Neural progenitor cell (in vitro differentiated cells): ENCODE results near the gene SPEF1. TPM values are rescaled to one million over a fixed set of nuclear protein-coding genes. Genes with fewer than 3 reads are reported as not detected.
A peak's percentile ranks its signal among the peaks of the same experiment; 100 is the strongest.

Experiments
- DNase-seq: peaks from one replicate; pipeline ENCODE4 v3.0.0-alpha.2; 2016; ENCODE audit warnings: low spot score
- H2AFZ ChIP-seq: fragments of 200-600 bp; sonication (generic); replicated peaks from 2 replicates; pipeline ENCODE4 v1.6.1; 2016; ENCODE audit warnings: antibody characterized with exemption
- H3F3A ChIP-seq: fragments of 200-600 bp; sonication (generic); 2 replicates; pipeline ENCODE4 v1.6.1; 2016; ENCODE audit warnings: antibody characterized with exemption, low read depth
- H3K27ac ChIP-seq: fragments of 200-600 bp; sonication (generic); 2 replicates; pipeline ENCODE4 v1.5.1; 2016; ENCODE audit warnings: mild to moderate bottlenecking
- H3K27me3 ChIP-seq: fragments of 200-600 bp; sonication (generic); 2 replicates; pipeline ENCODE4 v1.6.1; 2016; ENCODE audit warnings: mild to moderate bottlenecking, moderate library complexity
- H3K36me3 ChIP-seq: fragments of 200-600 bp; sonication (generic); 2 replicates; pipeline ENCODE4 v1.5.1; 2016
- H3K4me1 ChIP-seq: fragments of 200-600 bp; sonication (generic); 2 replicates; pipeline ENCODE4 v1.6.1; 2016; ENCODE audit warnings: mixed run types
- H3K4me2 ChIP-seq: fragments of 200-600 bp; sonication (generic); 2 replicates; pipeline ENCODE4 v1.6.1; 2016
- H3K4me3 ChIP-seq: fragments of 200-600 bp; sonication (generic); 2 replicates; pipeline ENCODE4 v1.5.1; 2016
- H3K79me2 ChIP-seq: fragments of 200-600 bp; sonication (generic); 2 replicates; pipeline ENCODE4 v1.6.1; 2016; ENCODE audit warnings: low read depth
- H3K9ac ChIP-seq: fragments of 200-600 bp; sonication (generic); 2 replicates; pipeline ENCODE4 v1.6.1; 2016
- H3K9me3 ChIP-seq: fragments of 200-600 bp; sonication (generic); 2 replicates; pipeline ENCODE4 v1.5.1; 2016; ENCODE audit warnings: low read depth
- H4K20me1 ChIP-seq: fragments of 200-600 bp; sonication (generic); 2 replicates; pipeline ENCODE4 v1.6.1; 2016; ENCODE audit warnings: low read depth
- H3K27ac Mint-ChIP-seq: 3 replicates; pipeline ENCODE4 v1.8.0; 2021; ENCODE audit warnings: mixed read lengths
- H3K27me3 Mint-ChIP-seq: 2 replicates; pipeline ENCODE4 v1.8.0; 2022; ENCODE audit warnings: low read depth, mild to moderate bottlenecking, inconsistent platforms, moderate library complexity, mixed read lengths; ENCODE audit not compliant: insufficient read depth
- H3K36me3 Mint-ChIP-seq: 3 replicates; pipeline ENCODE4 v1.8.0; 2021; ENCODE audit warnings: mixed read lengths
- H3K4me1 Mint-ChIP-seq: 3 replicates; pipeline ENCODE4 v1.8.0; 2021; ENCODE audit warnings: mixed read lengths
- H3K4me3 Mint-ChIP-seq: 3 replicates; pipeline ENCODE4 v1.8.0; 2021; ENCODE audit warnings: mild to moderate bottlenecking, moderate library complexity, mixed read lengths
- H3K9me3 Mint-ChIP-seq: 3 replicates; pipeline ENCODE4 v1.8.0; 2020; ENCODE audit warnings: mixed read lengths
- EZH2 ChIP-seq: fragments of 200-600 bp; sonication (generic); IDR thresholded peaks from 2 replicates; pipeline ENCODE4 v1.6.1; 2017; ENCODE audit warnings: antibody characterized with exemption, mild to moderate bottlenecking, moderate library complexity
- EZH2phosphoT487 ChIP-seq: fragments of 200-600 bp; sonication (generic); IDR thresholded peaks from 2 replicates; pipeline ENCODE4 v1.6.1; 2017; ENCODE audit warnings: antibody characterized with exemption
- total RNA-seq: library from RNA; depleted of rRNA; stranded (reverse); fragments of >200 nt; gene quantifications from 2 replicates; pipeline ENCODE4 v1.2.3, GENCODE V29; 2015; ENCODE audit warnings: low replicate concordance
- TF ChIP-seq, protein P1 (sequence below): fragments of 200-600 bp; sonication (generic); IDR thresholded peaks from 2 replicates; pipeline ENCODE4 v1.5.1; 2017; ENCODE audit warnings: antibody characterized with exemption, mild to moderate bottlenecking

SPEF1 gene
- total RNA-seq, 1 donor from 2014 or later: 1.2 TPM

DNA sequence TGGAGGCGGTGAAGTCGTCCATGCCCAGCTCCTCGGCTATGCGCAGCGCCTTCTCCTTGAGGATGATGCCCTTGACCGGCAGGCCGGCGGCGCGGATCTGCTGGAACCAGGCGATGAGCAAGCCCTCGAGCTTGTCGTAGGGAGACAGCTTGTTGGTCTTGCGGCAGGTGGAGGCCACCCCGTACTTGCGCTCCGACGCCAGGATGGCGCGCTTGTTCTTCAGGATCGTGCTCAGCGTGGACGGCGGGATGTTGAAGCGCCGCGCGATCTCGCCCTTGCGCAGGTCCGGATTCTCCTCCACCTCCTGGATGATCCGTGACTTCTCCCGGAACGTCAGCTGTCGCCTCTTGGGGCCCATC is 4.9 kb upstream of the SPEF1 start:
- Mint-ChIP-seq H3K4me1 (peaks cover 14% of the 10 kb centered on the region), H3K27me3 (peaks cover 9% of the 10 kb centered on the region), H3K36me3 (peaks cover 9% of the 10 kb centered on the region), H3K9me3 (no peaks in the 10 kb centered on the region), H3K4me3 (peak overlapping the region; percentile 89), H3K27ac (no peak overlapping the region)
- H2AFZ ChIP-seq: no peak overlapping the region
- peaks cover 21% of the 10 kb centered on the region for H3K79me2 ChIP-seq
- peaks cover 43% of the 10 kb centered on the region for H3K27me3 ChIP-seq
- H3K4me3 ChIP-seq: peak overlapping the region; percentile 66
- H3K36me3 ChIP-seq: no peaks in the 10 kb centered on the region
- DNase-seq: peak; percentile 60
- peaks cover 36% of the 10 kb centered on the region for H4K20me1 ChIP-seq
- TF ChIP-seq EZH2: no peak
- TF ChIP-seq EZH2phosphoT487: no peak
- TF ChIP-seq, protein P1, sequence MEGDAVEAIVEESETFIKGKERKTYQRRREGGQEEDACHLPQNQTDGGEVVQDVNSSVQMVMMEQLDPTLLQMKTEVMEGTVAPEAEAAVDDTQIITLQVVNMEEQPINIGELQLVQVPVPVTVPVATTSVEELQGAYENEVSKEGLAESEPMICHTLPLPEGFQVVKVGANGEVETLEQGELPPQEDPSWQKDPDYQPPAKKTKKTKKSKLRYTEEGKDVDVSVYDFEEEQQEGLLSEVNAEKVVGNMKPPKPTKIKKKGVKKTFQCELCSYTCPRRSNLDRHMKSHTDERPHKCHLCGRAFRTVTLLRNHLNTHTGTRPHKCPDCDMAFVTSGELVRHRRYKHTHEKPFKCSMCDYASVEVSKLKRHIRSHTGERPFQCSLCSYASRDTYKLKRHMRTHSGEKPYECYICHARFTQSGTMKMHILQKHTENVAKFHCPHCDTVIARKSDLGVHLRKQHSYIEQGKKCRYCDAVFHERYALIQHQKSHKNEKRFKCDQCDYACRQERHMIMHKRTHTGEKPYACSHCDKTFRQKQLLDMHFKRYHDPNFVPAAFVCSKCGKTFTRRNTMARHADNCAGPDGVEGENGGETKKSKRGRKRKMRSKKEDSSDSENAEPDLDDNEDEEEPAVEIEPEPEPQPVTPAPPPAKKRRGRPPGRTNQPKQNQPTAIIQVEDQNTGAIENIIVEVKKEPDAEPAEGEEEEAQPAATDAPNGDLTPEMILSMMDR: no peak
- peaks cover 15% of the 10 kb centered on the region for H3F3A ChIP-seq
- H3K9ac ChIP-seq: peak overlapping the region; percentile 55
- no peak overlapping the region for H3K27ac ChIP-seq
- H3K4me1 ChIP-seq: peaks cover 4% of the 10 kb centered on the region
- H3K9me3 ChIP-seq: no peaks in the 10 kb centered on the region
- H3K4me2 ChIP-seq: peak overlapping the region; percentile 93

DNA sequence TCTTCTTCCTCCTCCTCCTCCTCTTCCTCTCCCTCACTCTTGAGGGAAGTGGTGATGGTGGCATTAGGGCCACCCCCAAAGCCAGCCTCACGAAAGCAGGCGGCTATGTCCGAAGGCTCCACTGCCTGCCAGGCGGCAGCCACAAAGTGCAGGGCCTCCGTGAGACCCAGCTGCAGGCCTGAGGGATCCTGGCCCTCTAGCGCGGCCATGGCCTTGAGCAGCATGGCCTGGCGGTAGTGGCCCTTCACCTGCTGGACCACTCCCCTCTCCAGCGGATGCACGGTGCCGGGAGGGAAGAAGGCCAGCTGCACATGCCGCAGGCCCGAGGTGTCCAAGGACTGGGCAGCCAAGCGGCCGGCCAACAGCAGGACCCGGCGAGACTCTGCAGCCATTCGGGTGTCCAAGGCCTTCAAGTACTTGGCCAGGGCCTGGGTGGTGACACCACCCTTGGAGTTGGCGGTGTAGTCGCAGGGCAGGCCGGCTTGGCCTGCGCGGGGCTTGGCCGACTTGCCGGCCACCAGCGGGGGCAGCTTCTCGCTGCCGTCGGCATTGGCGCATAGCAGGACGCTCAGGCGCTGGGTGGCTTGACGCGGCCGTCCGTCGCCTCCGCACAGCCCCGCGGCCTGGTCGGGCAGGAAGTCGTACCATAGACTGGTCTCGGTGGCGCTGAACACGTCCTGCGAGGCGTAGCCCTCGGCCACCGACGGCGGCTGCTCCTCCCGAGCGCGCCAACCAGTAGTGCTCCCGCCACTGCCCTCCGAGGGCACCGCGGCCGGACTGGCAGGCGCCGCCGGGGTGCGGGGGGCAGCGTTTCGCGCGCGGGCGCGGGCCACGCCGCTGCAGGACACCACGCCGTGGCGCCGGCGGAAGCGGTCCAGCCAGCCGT is 4.2 kb upstream of the SPEF1 start:
- Histone ChIP-seq H3F3A (peaks cover 15% of the 10 kb centered on the region), H3K27me3 (peaks cover 42% of the 10 kb centered on the region), H3K4me2 (peak overlapping the region; percentile 93), H3K4me3 (peak overlapping the region; percentile 66), H4K20me1 (peaks cover 36% of the 10 kb centered on the region), H3K79me2 (peaks cover 21% of the 10 kb centered on the region), H3K4me1 (peaks cover 8% of the 10 kb centered on the region), H3K9ac (peak overlapping the region; percentile 55), H3K36me3 (no peaks in the 10 kb centered on the region), H3K9me3 (no peaks in the 10 kb centered on the region), H3K27ac (no peak overlapping the region), H2AFZ (no peak overlapping the region)
- peaks cover 13% of the 10 kb centered on the region for H3K27me3 Mint-ChIP-seq
- no peaks in the 10 kb centered on the region for H3K9me3 Mint-ChIP-seq
- H3K4me1 Mint-ChIP-seq: peaks cover 19% of the 10 kb centered on the region
- DNase-seq: peak; percentile 28
- peaks cover 9% of the 10 kb centered on the region for H3K36me3 Mint-ChIP-seq
- TF ChIP-seq EZH2: no peak
- TF ChIP-seq, protein P1: no peak
- TF ChIP-seq EZH2phosphoT487: no peak
- no peak overlapping the region for H3K4me3 Mint-ChIP-seq
- no peak overlapping the region for H3K27ac Mint-ChIP-seq

DNA sequence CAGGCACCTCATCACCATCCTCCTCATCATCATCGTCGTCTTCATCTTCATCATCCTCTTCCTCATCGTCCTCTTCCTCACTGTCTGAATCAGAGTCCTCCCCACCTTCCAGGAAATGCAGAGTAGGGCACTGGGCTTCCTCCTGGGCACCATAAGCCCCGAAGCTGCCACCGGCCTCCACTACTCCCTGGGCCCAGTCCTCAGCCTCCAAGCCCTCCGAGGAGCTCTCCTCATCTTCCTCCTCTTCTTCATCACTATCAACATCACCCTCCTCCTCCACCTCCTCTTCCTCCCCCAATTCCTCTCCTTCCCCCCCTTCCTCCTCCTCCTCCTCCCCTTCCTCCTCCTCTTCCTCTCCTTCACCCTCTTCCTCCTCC is 3.6 kb upstream of the SPEF1 start:
- H3K36me3 Mint-ChIP-seq: peaks cover 9% of the 10 kb centered on the region

More for the DNA sequence above, 3.6 kb upstream of the SPEF1 start:
- peak overlapping the region; percentile 71 for H3K4me3 Mint-ChIP-seq
- H2AFZ ChIP-seq: no peak overlapping the region
- H3K9me3 Mint-ChIP-seq: no peaks in the 10 kb centered on the region
- H3K27me3 Mint-ChIP-seq: peaks cover 13% of the 10 kb centered on the region
- no peak overlapping the region for H3K9ac ChIP-seq
- H3K27ac ChIP-seq: no peak overlapping the region
- H3K4me3 ChIP-seq: no peak overlapping the region
- DNase-seq: no peak
- peaks cover 15% of the 10 kb centered on the region for H3F3A ChIP-seq
- H3K36me3 ChIP-seq: no peaks in the 10 kb centered on the region
- peaks cover 8% of the 10 kb centered on the region for H3K4me1 ChIP-seq
- H4K20me1 ChIP-seq: peaks cover 36% of the 10 kb centered on the region
- peaks cover 48% of the 10 kb centered on the region for H3K27me3 ChIP-seq
- peaks cover 21% of the 10 kb centered on the region for H3K79me2 ChIP-seq
- TF ChIP-seq EZH2 (no peak), EZH2phosphoT487 (no peak)
- TF ChIP-seq, protein P1: no peak
- no peak overlapping the region for H3K27ac Mint-ChIP-seq
- peak overlapping the region; percentile 93 for H3K4me2 ChIP-seq
- H3K9me3 ChIP-seq: no peaks in the 10 kb centered on the region
- peaks cover 21% of the 10 kb centered on the region for H3K4me1 Mint-ChIP-seq
